Panc1 (cell line): Measurements from ENCODE around the gene C16orf86. TPM values are rescaled to one million over a fixed set of nuclear protein-coding genes. Genes with fewer than 3 reads are reported as not detected.

Experiments used
- ATAC-seq: fragments of 200-7000 bp; cut with Tn5 transposase; 2 replicates; pipeline ENCODE4 v1.9.1; 2020; ENCODE audit warnings: mild to moderate bottlenecking, moderate library complexity
- BruUV-seq: library from RNA; stranded (reverse); fragments of 400-500 nt; replicated peaks from 2 replicates; lab custom pipeline; 2021; lab: Mats Ljungman, UMichigan
- CTCF ChIA-PET: fragments of 300-600 bp; sonication (Branson Sonifier 250); formaldehyde crosslinking; loops from one replicate; lab custom pipeline; 2022; ENCODE audit warnings: antibody characterized with exemption; lab: Charles Lee
- POLR2A ChIA-PET: fragments of 300-600 bp; sonication (Branson Sonifier 250); formaldehyde crosslinking; loops from one replicate; lab custom pipeline; 2022; ENCODE audit warnings: antibody characterized with exemption; lab: Charles Lee
- DNase-seq: peaks from one replicate; pipeline ENCODE4 v3.0.0-alpha.2; 2010; ENCODE audit warnings: low read depth, low spot score
- H3K27ac ChIP-seq: 2 replicates; pipeline ENCODE4 v1.5.1; 2011; ENCODE audit warnings: mild to moderate bottlenecking, low read length, inconsistent platforms
- H3K27me3 ChIP-seq: fragments of 200-500 bp; sonication (Bioruptor generic); 2 replicates; pipeline ENCODE4 v1.6.0; 2014; ENCODE audit warnings: low read length, inconsistent platforms; ENCODE audit not compliant: control insufficient read depth, insufficient read depth
- H3K36me3 ChIP-seq: fragments of 200-500 bp; sonication (Bioruptor generic); 2 replicates; pipeline ENCODE4 v1.5.1; 2014; ENCODE audit warnings: inconsistent platforms, mild to moderate bottlenecking, low read length, moderate library complexity; ENCODE audit not compliant: control insufficient read depth, insufficient read depth
- H3K4me1 ChIP-seq: 2 replicates; pipeline ENCODE4 v1.5.1; 2011; ENCODE audit warnings: inconsistent platforms, mild to moderate bottlenecking, low read length, moderate library complexity; ENCODE audit not compliant: control insufficient read depth, insufficient read depth
- H3K4me3 ChIP-seq, 2 experiments: 2 replicates each; pipeline ENCODE4 v1.5.1; 2011 to 2012; ENCODE audit warnings: low read depth in 2 of 2, low read length in 2 of 2, mild to moderate bottlenecking in 2 of 2, inconsistent platforms in 1 of 2, moderate library complexity in 1 of 2
- H3K9me3 ChIP-seq: fragments of 200-500 bp; sonication (Bioruptor generic); 2 replicates; pipeline ENCODE4 v1.5.1; 2014; ENCODE audit warnings: low read depth, mild to moderate bottlenecking, inconsistent platforms, low read length, moderate library complexity; ENCODE audit not compliant: control insufficient read depth, insufficient read depth
- CTCF ChIP-seq: fragments of 450-650 bp; IDR thresholded peaks from 2 replicates; pipeline ENCODE4 v1.5.1; 2017; ENCODE audit warnings: mild to moderate bottlenecking
- POLR2AphosphoS5 ChIP-seq: IDR thresholded peaks from 2 replicates; pipeline ENCODE4 v1.6.1; 2012; ENCODE audit warnings: mild to moderate bottlenecking, low read depth, low read length, moderate library complexity
- REST ChIP-seq, 2 experiments: IDR thresholded peaks; 2 replicates each; pipeline ENCODE4 v1.6.1; 2011 to 2012; ENCODE audit warnings: low read depth in 2 of 2, control low read depth in 1 of 2, low read length in 1 of 2, mild to moderate bottlenecking in 1 of 2, moderate library complexity in 1 of 2; ENCODE audit not compliant: insufficient read depth in 1 of 2
- SIN3A ChIP-seq: IDR thresholded peaks from 2 replicates; pipeline ENCODE4 v1.6.1; 2012; ENCODE audit warnings: low read depth, mild to moderate bottlenecking, low read length, moderate library complexity, borderline replicate concordance; ENCODE audit not compliant: insufficient read depth
- TCF7L2 ChIP-seq: IDR thresholded peaks from 2 replicates; pipeline ENCODE4 v1.6.1; 2011; ENCODE audit warnings: mild to moderate bottlenecking, low read depth, low read length, inconsistent platforms
- in situ Hi-C: cut with HindIII; loops from 2 replicates; pipeline ENCODE4 v1.10.0; 2016; ENCODE audit warnings: low sequenced_read_pairs, low pct_unique_long_range_greater_than_20kb
- intact Hi-C: fragments of 100-400 bp; cut with micrococcal nuclease; formaldehyde crosslinking; loops from one replicate; pipeline ENCODE4 v1.10.0; 2022; ENCODE audit not compliant: unreplicated experiment
- total RNA-seq: library from RNA; stranded (reverse); gene quantifications from one replicate; pipeline ENCODE4 v1.2.1, GENCODE V29; 2021; ENCODE audit not compliant: unreplicated experiment

C16orf86 gene
- total RNA-seq, 1 experiment from 2014 or later, result 0.80 TPM

- in situ Hi-C loops, result no loop called here
- DNase-seq, result peak; percentile 48
- no peaks in the 10 kb centered on the region for H3K9me3 ChIP-seq
- ATAC-seq, result peak; percentile 51
- no peaks in the 10 kb centered on the region for H3K36me3 ChIP-seq
- TF ChIP-seq CTCF (peak; percentile 81), TCF7L2 (no peak), POLR2AphosphoS5 (no peak), REST (IDR thresholded peaks at IDR 0.05; ENCODE audit: insufficient read depth in 1 of 2, low read depth in 2 of 2, low read length in 1 of 2) (no peak)
- POLR2A ChIA-PET, result no interaction called here
- CTCF ChIA-PET, result interaction anchor here (0.5 to 0.9 kb wide), 3 partner anchors 94 to 354 kb away, joined by 3 to 4 read pairs (median 4); partner anchors contain the start of gene TSNAXIP1
- H3K27me3 ChIP-seq, result no peaks in the 10 kb centered on the region
- no TSS peak for BruUV-seq
- H3K4me1 ChIP-seq, result peaks cover 3% of the 10 kb centered on the region; the same call in 1 of the 2 replicates
- intact Hi-C loops, result loop anchor here (5.0 to 10.0 kb wide), 2 partner anchors 132 to 254 kb away; partner anchors contain the start of genes RANBP10 and TSNAXIP1
- no peak overlapping the region for H3K27ac ChIP-seq
- no peak overlapping the region for H3K4me3 ChIP-seq
These were observed 6.4 kb downstream of the C16orf86 start for GRCh38 chr16:67672739-67673662.

GRCh38 chr16:67673712-67674580 is 7.3 kb downstream of the C16orf86 start:
- Histone ChIP-seq H3K27me3 (no peaks in the 10 kb centered on the region), H3K4me3 (no peak overlapping the region), H3K36me3 (no peaks in the 10 kb centered on the region; the same call in 1 of the 2 replicates), H3K9me3 (no peaks in the 10 kb centered on the region), H3K4me1 (no peaks in the 10 kb centered on the region), H3K27ac (no peak overlapping the region)
- CTCF ChIA-PET, result no interaction called here
- in situ Hi-C loops (no loop called here), intact Hi-C loops (loop anchor here (5.0 to 10.0 kb wide), 2 partner anchors 131 to 253 kb away; partner anchors contain the start of genes RANBP10 and TSNAXIP1)
- BruUV-seq, result no TSS peak
- POLR2A ChIA-PET, result no interaction called here
- DNase-seq, result no peak
- no peak for ATAC-seq
- TF ChIP-seq POLR2AphosphoS5, result no peak
- no peak for TF ChIP-seq TCF7L2
- no peak for TF ChIP-seq REST (IDR thresholded peaks at IDR 0.05; ENCODE audit: insufficient read depth in 1 of 2, low read depth in 2 of 2, low read length in 1 of 2)
- TF ChIP-seq SIN3A, result no peak
- TF ChIP-seq CTCF, result no peak
